ENCODE data around the gene EXD3. TPM values are rescaled to one million over a fixed set of nuclear protein-coding genes. Genes with fewer than 3 reads are reported as not detected.

The EXD3 gene
- total RNA-seq, 2 experiments from 2014 or later, result 20.8 to 27.0 TPM

DNA sequence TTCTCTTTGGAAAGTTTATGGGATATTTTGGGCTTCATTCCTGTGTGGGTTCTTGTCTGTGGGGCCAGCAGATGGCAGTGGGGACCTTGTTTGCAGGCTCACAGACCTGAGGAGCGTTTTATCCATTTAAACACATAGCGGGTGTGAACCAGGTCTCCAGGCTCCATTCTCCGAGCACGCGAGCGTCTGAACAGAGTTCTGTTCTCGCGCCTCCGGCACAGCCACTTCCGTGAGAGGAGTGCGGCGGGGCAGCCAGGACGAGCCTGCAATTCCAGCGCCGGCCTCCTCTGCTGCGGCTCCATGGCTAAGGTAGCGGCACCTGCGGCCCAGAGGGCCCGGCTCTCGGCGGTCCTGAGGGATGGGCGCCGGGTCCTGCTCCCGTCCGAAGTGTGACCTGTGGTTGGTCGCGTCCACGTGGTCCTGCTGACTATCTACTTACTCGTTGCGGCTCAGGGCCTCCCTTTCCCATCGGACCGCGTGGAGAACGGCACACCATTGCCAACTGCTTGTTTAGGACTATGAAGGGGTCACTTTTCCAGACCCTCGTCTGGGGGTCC is 128.2 kb downstream of the EXD3 start:
- no TSS peak for BruUV-seq (replicated peaks)
- DNase-seq (ENCODE audit: low spot score), result no peak
- H3K4me3 ChIP-seq (ENCODE audit: low read depth, low read length, poor library complexity, severe bottlenecking), result no peak overlapping the region

DNA sequence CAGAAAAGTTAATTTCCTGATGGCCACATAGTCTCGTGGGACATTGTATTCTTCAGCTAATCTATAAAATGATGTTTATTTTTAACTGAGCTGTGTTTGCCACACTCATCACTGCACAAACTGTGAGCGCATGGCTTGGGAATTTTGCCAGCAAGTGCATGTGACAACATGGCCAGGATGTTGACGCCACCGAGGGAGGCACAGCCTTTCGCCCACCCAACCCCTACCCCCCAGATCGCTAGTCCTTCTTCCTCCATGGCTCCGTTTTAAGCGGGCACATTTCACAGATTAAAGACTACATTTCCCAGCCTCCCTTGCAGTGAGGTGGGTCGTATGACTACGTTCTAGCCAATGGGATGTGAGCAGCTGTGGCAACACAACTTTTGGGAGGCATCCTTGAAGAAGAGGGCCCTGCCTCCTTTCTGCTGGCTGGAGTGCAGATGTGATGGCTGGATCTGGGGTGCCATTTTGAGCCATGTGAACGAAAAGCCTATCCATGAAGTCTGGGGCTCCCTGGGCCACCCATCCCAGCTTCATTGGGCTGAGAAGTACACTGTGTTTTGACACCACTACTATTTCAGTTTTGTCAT is 128.8 kb downstream of the EXD3 start:
- CTCF ChIA-PET (ENCODE audit: unreplicated experiment), result no interaction called here
- BruUV-seq (replicated peaks), result no TSS peak

More for the DNA sequence above, 128.2 kb downstream of the EXD3 start:
- CTCF ChIA-PET (ENCODE audit: unreplicated experiment), result no interaction called here
- intact Hi-C loops (cut with micrococcal nuclease; ENCODE audit: unreplicated experiment), result no loop called here
- H2AFZ ChIP-seq (ENCODE audit: low read length), result no peak overlapping the region
- no peaks in the 10 kb centered on the region for H3K9me2 ChIP-seq (ENCODE audit: insufficient read depth, low read length)
- peaks cover 25% of the 10 kb centered on the region for H3K4me1 ChIP-seq (ENCODE audit: insufficient read depth, low read length, poor library complexity, severe bottlenecking)
- peak overlapping the region; percentile 46; the same call in 1 of the 2 replicates for H3K4me2 ChIP-seq (ENCODE audit: low read length)
- H4K20me1 ChIP-seq (ENCODE audit: insufficient read depth, low read length), result no peaks in the 10 kb centered on the region
- H3K79me2 ChIP-seq (ENCODE audit: insufficient read depth, low read depth, low read length), result no peaks in the 10 kb centered on the region
- no peaks in the 10 kb centered on the region; the same call in 1 of the 2 replicates for H3K9me3 ChIP-seq (ENCODE audit: low read length)
- H3K27ac ChIP-seq (ENCODE audit: low read depth, low read length, poor library complexity, severe bottlenecking), result no peak overlapping the region
- H3K36me3 ChIP-seq (ENCODE audit: insufficient read depth, low read length), result no peaks in the 10 kb centered on the region
- TF ChIP-seq EZH2phosphoT487 (IDR thresholded peaks at IDR 0.05; ENCODE audit: borderline replicate concordance, low read depth, low read length), result no peak
- TF ChIP-seq, protein P1, sequence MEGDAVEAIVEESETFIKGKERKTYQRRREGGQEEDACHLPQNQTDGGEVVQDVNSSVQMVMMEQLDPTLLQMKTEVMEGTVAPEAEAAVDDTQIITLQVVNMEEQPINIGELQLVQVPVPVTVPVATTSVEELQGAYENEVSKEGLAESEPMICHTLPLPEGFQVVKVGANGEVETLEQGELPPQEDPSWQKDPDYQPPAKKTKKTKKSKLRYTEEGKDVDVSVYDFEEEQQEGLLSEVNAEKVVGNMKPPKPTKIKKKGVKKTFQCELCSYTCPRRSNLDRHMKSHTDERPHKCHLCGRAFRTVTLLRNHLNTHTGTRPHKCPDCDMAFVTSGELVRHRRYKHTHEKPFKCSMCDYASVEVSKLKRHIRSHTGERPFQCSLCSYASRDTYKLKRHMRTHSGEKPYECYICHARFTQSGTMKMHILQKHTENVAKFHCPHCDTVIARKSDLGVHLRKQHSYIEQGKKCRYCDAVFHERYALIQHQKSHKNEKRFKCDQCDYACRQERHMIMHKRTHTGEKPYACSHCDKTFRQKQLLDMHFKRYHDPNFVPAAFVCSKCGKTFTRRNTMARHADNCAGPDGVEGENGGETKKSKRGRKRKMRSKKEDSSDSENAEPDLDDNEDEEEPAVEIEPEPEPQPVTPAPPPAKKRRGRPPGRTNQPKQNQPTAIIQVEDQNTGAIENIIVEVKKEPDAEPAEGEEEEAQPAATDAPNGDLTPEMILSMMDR (conservative IDR thresholded peaks at IDR 0.05; ENCODE audit: low read length), result no peak; the same call in 1 of the 2 replicates
- POLR2A ChIA-PET, result no interaction called here

More for the DNA sequence above, 128.8 kb downstream of the EXD3 start:
- H2AFZ ChIP-seq (ENCODE audit: low read length), result no peak overlapping the region
- peak; percentile 67 for DNase-seq (ENCODE audit: low spot score)
- POLR2A ChIA-PET, result no interaction called here
- H3K4me2 ChIP-seq (ENCODE audit: low read length), result no peak overlapping the region
- H3K4me3 ChIP-seq (ENCODE audit: low read depth, low read length, poor library complexity, severe bottlenecking), result no peak overlapping the region
- intact Hi-C loops (cut with micrococcal nuclease; ENCODE audit: unreplicated experiment), result no loop called here
- peaks cover 22% of the 10 kb centered on the region for H3K4me1 ChIP-seq (ENCODE audit: insufficient read depth, low read length, poor library complexity, severe bottlenecking)
- no peaks in the 10 kb centered on the region for H3K9me2 ChIP-seq (ENCODE audit: insufficient read depth, low read length)
- no peaks in the 10 kb centered on the region for H3K36me3 ChIP-seq (ENCODE audit: insufficient read depth, low read length)
- no peaks in the 10 kb centered on the region for H4K20me1 ChIP-seq (ENCODE audit: insufficient read depth, low read length)
- no peaks in the 10 kb centered on the region for H3K79me2 ChIP-seq (ENCODE audit: insufficient read depth, low read depth, low read length)
- H3K9me3 ChIP-seq (ENCODE audit: low read length), result no peaks in the 10 kb centered on the region; the same call in 1 of the 2 replicates
- H3K27ac ChIP-seq (ENCODE audit: low read depth, low read length, poor library complexity, severe bottlenecking), result no peak overlapping the region
- TF ChIP-seq EZH2phosphoT487 (IDR thresholded peaks at IDR 0.05; ENCODE audit: borderline replicate concordance, low read depth, low read length), result no peak
- TF ChIP-seq, protein P1 (conservative IDR thresholded peaks at IDR 0.05; ENCODE audit: low read length), result peak; percentile 51; the same call in 1 of the 2 replicates
